HEK293T (cell line): ENCODE results near the gene USP3.

ENCODE experiments used
- CTCF ChIA-PET: fragments of 350-600 bp; formaldehyde crosslinking; extraction: SDS; loops from one replicate; lab custom pipeline; 2021; ENCODE audit warnings: antibody characterized with exemption, inconsistent platforms; lab: Yijun Ruan, JAX
- POLR2A ChIA-PET: fragments of 350-600 bp; formaldehyde crosslinking; extraction: SDS; loops from one replicate; lab custom pipeline; 2020; ENCODE audit warnings: antibody characterized with exemption, inconsistent platforms; lab: Yijun Ruan, JAX
- DNase-seq: peaks from one replicate; pipeline ENCODE4 v3.0.0; 2012; ENCODE audit warnings: mixed read lengths; ENCODE audit errors: extremely low spot score
- ARNT ChIP-seq: fragments of 450-650 bp; IDR thresholded peaks from 2 replicates; pipeline ENCODE4 v1.6.1; 2017; ENCODE audit warnings: mild to moderate bottlenecking
- BHLHE40 ChIP-seq: fragments of 450-650 bp; IDR thresholded peaks from 2 replicates; pipeline ENCODE4 v1.6.1; 2016; ENCODE audit warnings: mild to moderate bottlenecking, moderate library complexity, borderline replicate concordance
- CTBP1 ChIP-seq: fragments of 450-650 bp; IDR thresholded peaks from 2 replicates; pipeline ENCODE4 v1.6.1; 2016; ENCODE audit warnings: borderline replicate concordance
- ELF4 ChIP-seq: fragments of 450-650 bp; IDR thresholded peaks from 2 replicates; pipeline ENCODE4 v1.6.1; 2017; ENCODE audit warnings: antibody characterized with exemption
- FOXA1 ChIP-seq: fragments of 450-650 bp; IDR thresholded peaks from 2 replicates; pipeline ENCODE4 v1.6.1; 2016; ENCODE audit warnings: mild to moderate bottlenecking
- FOXK2 ChIP-seq: fragments of 450-650 bp; IDR thresholded peaks from 2 replicates; pipeline ENCODE4 v1.6.1; 2016; ENCODE audit warnings: mild to moderate bottlenecking
- FOXM1 ChIP-seq: fragments of 450-650 bp; IDR thresholded peaks from 2 replicates; pipeline ENCODE4 v1.6.1; 2017; ENCODE audit warnings: mild to moderate bottlenecking, borderline replicate concordance
- HDGF ChIP-seq: fragments of 450-650 bp; IDR thresholded peaks from 2 replicates; pipeline ENCODE4 v1.6.1; 2017; ENCODE audit warnings: antibody characterized with exemption, borderline replicate concordance
- L3MBTL2 ChIP-seq: fragments of 450-650 bp; conservative IDR thresholded peaks from 2 replicates; pipeline ENCODE4 v1.6.1; 2016; ENCODE audit warnings: mild to moderate bottlenecking
- LEF1 ChIP-seq: fragments of 450-650 bp; IDR thresholded peaks from 2 replicates; pipeline ENCODE4 v1.6.1; 2017; ENCODE audit warnings: mild to moderate bottlenecking, borderline replicate concordance
- NFRKB ChIP-seq: fragments of 450-650 bp; IDR thresholded peaks from 2 replicates; pipeline ENCODE4 v1.6.1; 2016; ENCODE audit warnings: mild to moderate bottlenecking, moderate library complexity
- SP1 ChIP-seq: fragments of 450-650 bp; IDR thresholded peaks from 2 replicates; pipeline ENCODE4 v1.6.1; 2017
- SUZ12 ChIP-seq: fragments of 450-650 bp; IDR thresholded peaks from 2 replicates; pipeline ENCODE4 v1.6.1; 2016; ENCODE audit warnings: mild to moderate bottlenecking
- TARDBP ChIP-seq: fragments of 450-650 bp; IDR thresholded peaks from 2 replicates; pipeline ENCODE4 v1.6.1; 2016
- ZNF384 ChIP-seq: fragments of 450-650 bp; IDR thresholded peaks from 2 replicates; pipeline ENCODE4 v1.6.1; 2016
- TF ChIP-seq, protein P1 (sequence below): fragments of 450-650 bp; IDR thresholded peaks from 2 replicates; pipeline ENCODE4 v1.6.1; 2016

Gene USP3

GRCh38 chr15:63522225-63522578 lies 17.8 kb downstream of the USP3 start:
- ChIA-PET POLR2A (interaction anchor here (1.6 kb wide), 1 partner anchor 18 kb away, joined by 8 read pairs; the partner anchor contains the start of gene USP3), CTCF (no interaction called here)
- no peak for DNase-seq
- no peak for TF ChIP-seq L3MBTL2
- TF ChIP-seq SUZ12, result no peak
- no peak for TF ChIP-seq ZNF384
- TF ChIP-seq ELF4, result no peak
- TF ChIP-seq ARNT, result no peak
- no peak for TF ChIP-seq SP1
- TF ChIP-seq FOXK2, result no peak
- no peak for TF ChIP-seq FOXA1
- TF ChIP-seq CTBP1, result no peak
- TF ChIP-seq, protein P1, sequence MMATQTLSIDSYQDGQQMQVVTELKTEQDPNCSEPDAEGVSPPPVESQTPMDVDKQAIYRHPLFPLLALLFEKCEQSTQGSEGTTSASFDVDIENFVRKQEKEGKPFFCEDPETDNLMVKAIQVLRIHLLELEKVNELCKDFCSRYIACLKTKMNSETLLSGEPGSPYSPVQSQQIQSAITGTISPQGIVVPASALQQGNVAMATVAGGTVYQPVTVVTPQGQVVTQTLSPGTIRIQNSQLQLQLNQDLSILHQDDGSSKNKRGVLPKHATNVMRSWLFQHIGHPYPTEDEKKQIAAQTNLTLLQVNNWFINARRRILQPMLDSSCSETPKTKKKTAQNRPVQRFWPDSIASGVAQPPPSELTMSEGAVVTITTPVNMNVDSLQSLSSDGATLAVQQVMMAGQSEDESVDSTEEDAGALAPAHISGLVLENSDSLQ, result no peak
- no peak for TF ChIP-seq LEF1
- no peak for TF ChIP-seq NFRKB
- no peak for TF ChIP-seq FOXM1
- TF ChIP-seq TARDBP, result no peak
- no peak for TF ChIP-seq BHLHE40
- TF ChIP-seq HDGF, result no peak

GRCh38 chr15:63523306-63523990 lies 19.1 kb downstream of the USP3 start:
- POLR2A ChIA-PET, result interaction anchor here (0.8 kb wide), 1 partner anchor 19 kb away, joined by 3 read pairs; the partner anchor contains the start of gene USP3
- no peak for DNase-seq
- TF ChIP-seq ARNT, result no peak
- no peak for TF ChIP-seq L3MBTL2
- CTCF ChIA-PET, result no interaction called here

- CTCF ChIA-PET, result no interaction called here
- POLR2A ChIA-PET, result no interaction called here
These were observed 20.1 kb downstream of the USP3 start for GRCh38 chr15:63524316-63525015.

GRCh38 chr15:63526401-63526800 lies 22.0 kb downstream of the USP3 start:
- no peak for TF ChIP-seq ARNT
- TF ChIP-seq CTBP1, result no peak
- TF ChIP-seq NFRKB, result no peak
- no peak for TF ChIP-seq LEF1
- TF ChIP-seq FOXM1, result no peak
- TF ChIP-seq ELF4, result no peak
- TF ChIP-seq, protein P1, result no peak
- TF ChIP-seq HDGF, result no peak
- no peak for TF ChIP-seq L3MBTL2
- TF ChIP-seq ZNF384, result no peak
- no peak for TF ChIP-seq SP1
- TF ChIP-seq BHLHE40, result no peak
- no peak for TF ChIP-seq TARDBP
- TF ChIP-seq FOXA1, result no peak
- DNase-seq, result no peak
- ChIA-PET POLR2A (no interaction called here), CTCF (no interaction called here)

More at GRCh38 chr15:63524316-63525015, 20.1 kb downstream of the USP3 start:
- TF ChIP-seq NFRKB, result no peak
- TF ChIP-seq TARDBP, result no peak
- no peak for TF ChIP-seq HDGF
- no peak for TF ChIP-seq CTBP1
- TF ChIP-seq SUZ12, result no peak
- no peak for TF ChIP-seq FOXA1
- no peak for TF ChIP-seq ARNT
- no peak for TF ChIP-seq LEF1
- TF ChIP-seq L3MBTL2, result no peak
- TF ChIP-seq ELF4, result no peak
- no peak for DNase-seq

GRCh38 chr15:63528138-63528659 lies 23.8 kb downstream of the USP3 start:
- DNase-seq, result no peak
- ChIA-PET POLR2A (interaction anchor here (0.7 kb wide), 1 partner anchor 26 kb away, joined by 3 read pairs; no protein-coding TSS in a partner anchor), CTCF (no interaction called here)
- TF ChIP-seq CTBP1 (no peak), SP1 (no peak), TARDBP (no peak), FOXA1 (no peak), SUZ12 (no peak), FOXK2 (no peak), LEF1 (no peak), NFRKB (no peak), L3MBTL2 (no peak)
- TF ChIP-seq, protein P1, result no peak

GRCh38 chr15:63530235-63530634 lies 25.8 kb downstream of the USP3 start:
- TF ChIP-seq FOXM1 (no peak), BHLHE40 (no peak), FOXK2 (no peak), ZNF384 (no peak), LEF1 (no peak), L3MBTL2 (no peak), SP1 (no peak), NFRKB (no peak), SUZ12 (no peak), CTBP1 (no peak), TARDBP (no peak), ELF4 (no peak), FOXA1 (no peak), ARNT (no peak), HDGF (no peak)
- TF ChIP-seq, protein P1, result no peak
- no peak for DNase-seq
- ChIA-PET CTCF (no interaction called here), POLR2A (no interaction called here)
